Epithelial cell of proximal tubule (primary cell): ENCODE data around the gene SCUBE2. TPM values are rescaled to one million over a fixed set of nuclear protein-coding genes. Genes with fewer than 3 reads are reported as not detected.
A peak's percentile ranks its signal among the peaks of the same experiment; 100 is the strongest.

Experiments
- DNase-seq: peaks from one replicate; pipeline ENCODE4 v3.0.0-alpha.2; 2011; ENCODE audit warnings: low read depth
- H3K4me3 ChIP-seq: 2 replicates; pipeline ENCODE4 v1.5.1; 2011; ENCODE audit warnings: low read depth, mild to moderate bottlenecking, low read length
- total RNA-seq: library from RNA; depleted of rRNA; stranded (reverse); fragments of >200 nt; gene quantifications from 2 replicates; pipeline ENCODE4 v1.2.3, GENCODE V29; 2015
- TF ChIP-seq, protein P1 (sequence below): conservative IDR thresholded peaks from 2 replicates; pipeline ENCODE4 v1.5.1; 2012; ENCODE audit warnings: low read depth, mild to moderate bottlenecking, low read length

The SCUBE2 gene
- total RNA-seq, 1 donor from 2014 or later, result 0.17 TPM

DNA sequence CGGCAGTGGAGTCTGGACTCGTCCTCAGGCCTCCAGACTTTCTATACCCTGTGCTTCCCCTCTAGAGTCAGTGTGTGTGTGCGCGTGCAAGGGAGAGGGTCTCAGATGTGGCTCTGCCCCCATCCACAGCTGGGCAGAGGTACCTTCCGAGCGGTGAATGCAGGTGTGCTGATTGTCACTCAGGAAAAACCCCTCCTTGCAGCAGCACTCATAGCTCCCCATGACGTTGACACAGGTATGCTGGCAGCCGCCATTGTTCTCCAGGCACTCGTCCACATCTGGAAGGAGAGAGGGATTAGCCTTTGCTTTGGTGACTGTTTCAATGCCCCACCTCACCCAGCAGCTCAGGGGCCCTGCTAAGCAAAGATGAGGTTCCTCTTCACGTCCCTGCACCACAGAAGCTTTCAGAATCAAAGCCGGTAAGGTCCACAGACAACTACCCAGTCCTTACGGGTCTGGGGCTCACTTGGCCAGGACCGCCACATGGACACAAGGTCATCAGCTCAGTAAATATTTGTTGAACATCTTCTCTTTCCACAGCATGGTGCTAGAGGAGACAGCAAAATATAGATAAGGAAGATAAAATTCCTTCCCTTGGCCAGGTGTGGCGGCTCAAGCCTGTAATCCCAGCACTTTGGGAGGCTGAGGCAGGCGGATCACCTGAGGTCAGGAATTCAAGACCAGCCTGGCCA lies 16.9 kb downstream of the SCUBE2 start:
- no peak for DNase-seq
- TF ChIP-seq, protein P1, sequence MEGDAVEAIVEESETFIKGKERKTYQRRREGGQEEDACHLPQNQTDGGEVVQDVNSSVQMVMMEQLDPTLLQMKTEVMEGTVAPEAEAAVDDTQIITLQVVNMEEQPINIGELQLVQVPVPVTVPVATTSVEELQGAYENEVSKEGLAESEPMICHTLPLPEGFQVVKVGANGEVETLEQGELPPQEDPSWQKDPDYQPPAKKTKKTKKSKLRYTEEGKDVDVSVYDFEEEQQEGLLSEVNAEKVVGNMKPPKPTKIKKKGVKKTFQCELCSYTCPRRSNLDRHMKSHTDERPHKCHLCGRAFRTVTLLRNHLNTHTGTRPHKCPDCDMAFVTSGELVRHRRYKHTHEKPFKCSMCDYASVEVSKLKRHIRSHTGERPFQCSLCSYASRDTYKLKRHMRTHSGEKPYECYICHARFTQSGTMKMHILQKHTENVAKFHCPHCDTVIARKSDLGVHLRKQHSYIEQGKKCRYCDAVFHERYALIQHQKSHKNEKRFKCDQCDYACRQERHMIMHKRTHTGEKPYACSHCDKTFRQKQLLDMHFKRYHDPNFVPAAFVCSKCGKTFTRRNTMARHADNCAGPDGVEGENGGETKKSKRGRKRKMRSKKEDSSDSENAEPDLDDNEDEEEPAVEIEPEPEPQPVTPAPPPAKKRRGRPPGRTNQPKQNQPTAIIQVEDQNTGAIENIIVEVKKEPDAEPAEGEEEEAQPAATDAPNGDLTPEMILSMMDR, result no peak
- no peak overlapping the region for H3K4me3 ChIP-seq

DNA sequence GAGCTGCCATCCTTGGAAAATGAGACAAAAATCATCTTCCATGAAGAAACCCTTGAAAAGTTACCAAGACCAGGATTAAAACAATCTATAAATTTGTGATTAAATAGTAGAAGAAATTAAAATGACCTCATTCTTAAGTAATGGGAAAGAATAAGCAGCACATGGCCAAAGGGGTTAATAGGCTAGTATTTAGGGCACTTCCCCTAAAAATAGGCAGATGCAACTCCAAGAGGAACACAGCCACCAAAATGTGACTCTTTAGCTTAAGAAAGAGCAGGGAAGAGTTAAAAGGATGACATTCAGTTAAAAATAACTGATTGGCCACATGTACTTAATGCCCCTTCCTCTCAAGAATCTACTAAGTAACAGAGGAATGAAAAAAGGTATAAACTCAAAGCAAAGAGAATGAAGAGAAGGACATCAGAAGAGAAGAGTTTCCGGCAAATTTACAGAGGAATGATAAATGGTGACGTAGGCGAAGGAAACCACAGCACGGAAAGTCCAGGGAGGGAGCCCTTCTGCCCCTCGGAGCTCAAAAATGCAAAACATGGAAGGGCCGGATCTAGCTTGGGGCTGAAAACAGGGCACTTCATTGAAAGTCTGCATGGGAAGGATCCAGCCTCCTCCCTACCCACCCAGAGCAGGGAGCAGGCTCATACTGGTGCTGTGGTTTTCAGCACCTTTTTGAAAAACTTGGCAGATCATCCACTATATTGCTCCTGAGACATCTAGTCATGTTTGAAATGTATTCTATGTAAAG lies 17.8 kb downstream of the SCUBE2 start:
- DNase-seq, result no peak
- TF ChIP-seq, protein P1, result no peak

GRCh38 chr11:9072626-9073176 lies 18.7 kb downstream of the SCUBE2 start:
- TF ChIP-seq, protein P1, result no peak
- no peak overlapping the region for H3K4me3 ChIP-seq
- DNase-seq, result no peak

More for the DNA sequence above, 17.8 kb downstream of the SCUBE2 start:
- no peak overlapping the region for H3K4me3 ChIP-seq

DNA sequence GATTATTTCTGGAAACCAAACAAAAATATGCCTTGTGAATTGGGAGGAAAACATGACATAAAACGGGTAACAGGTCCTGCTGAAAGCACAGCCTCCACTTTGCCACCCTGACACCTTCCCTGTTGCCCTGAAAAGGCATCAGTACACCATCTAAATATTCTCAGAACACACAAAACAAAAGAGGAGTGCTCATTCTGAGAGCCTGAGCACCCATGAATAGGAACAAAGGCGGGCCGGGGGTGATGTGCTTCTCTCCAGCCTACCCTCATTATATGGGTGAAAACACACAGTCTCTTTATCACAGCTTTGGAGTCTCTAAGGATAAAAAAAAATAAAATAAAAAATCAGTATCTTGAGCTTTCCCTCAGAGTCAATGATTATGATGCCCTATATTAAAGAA lies 19.7 kb downstream of the SCUBE2 start:
- H3K4me3 ChIP-seq, result no peak overlapping the region
- TF ChIP-seq, protein P1, result no peak
- DNase-seq, result no peak

GRCh38 chr11:9070749-9071491 lies 20.5 kb downstream of the SCUBE2 start:
- DNase-seq, result peak; percentile 6
- TF ChIP-seq, protein P1, result no peak
- H3K4me3 ChIP-seq, result no peak overlapping the region

- no peak for DNase-seq
- TF ChIP-seq, protein P1, result no peak
- no peak overlapping the region for H3K4me3 ChIP-seq
These were observed 21.4 kb downstream of the SCUBE2 start for GRCh38 chr11:9069862-9070470.
